Muscle layer of colon (tissue), 2 donors: ENCODE data around the gene PSMC6.

Experiments used
- H3K27ac ChIP-seq: one replicate; pipeline ENCODE4 v1.7.0; 2013; ENCODE audit warnings: low read depth, mild to moderate bottlenecking, low read length, moderate library complexity
- H3K27me3 ChIP-seq, 2 donors: one replicate each; pipeline ENCODE4 v1.7.0; 2013; ENCODE audit warnings: low read length in 2 of 2, mild to moderate bottlenecking in 2 of 2; ENCODE audit not compliant: insufficient read depth in 2 of 2, control insufficient read depth in 1 of 2
- H3K36me3 ChIP-seq: one replicate; pipeline ENCODE4 v1.7.0; 2013; ENCODE audit warnings: mild to moderate bottlenecking, low read length; ENCODE audit not compliant: insufficient read depth
- H3K4me1 ChIP-seq: one replicate; pipeline ENCODE4 v1.7.0; 2013; ENCODE audit warnings: mild to moderate bottlenecking, low read length; ENCODE audit not compliant: insufficient read depth
- H3K4me3 ChIP-seq, 2 donors: one replicate each; pipeline ENCODE4 v1.7.0; 2013; ENCODE audit warnings: low read length in 2 of 2, low read depth in 1 of 2, mild to moderate bottlenecking in 1 of 2, moderate library complexity in 1 of 2
- H3K9ac ChIP-seq: one replicate; pipeline ENCODE4 v1.7.0; 2013; ENCODE audit warnings: low read length
- H3K9me3 ChIP-seq: one replicate; pipeline ENCODE4 v1.7.0; 2013; ENCODE audit warnings: mild to moderate bottlenecking, low read length
- donor health status: abdominal sarcoma.
- donor health status: Adenocarcinoma of cecum.

Gene PSMC6

GRCh38 chr14:52706724-52707706 lies at the start of gene PSMC6:
Gene PSMC6 (plus strand): TSS chr14:52707200. CDS start chr14:52707220, 20 bp downstream.
- peak within 1 kb of the TSS; percentile 63 to 78 for H3K4me3 ChIP-seq
- no peaks in the 10 kb centered on the region for H3K9me3 ChIP-seq
- peak within 1 kb of the TSS; percentile 75 for H3K9ac ChIP-seq
- H3K27me3 ChIP-seq: no peaks in the 10 kb centered on the region
- H3K36me3 ChIP-seq: peaks cover 29% of the 10 kb centered on the region
- H3K4me1 ChIP-seq: peaks cover 14% of the 10 kb centered on the region
- peak within 1 kb of the TSS; percentile 95 for H3K27ac ChIP-seq

GRCh38 chr14:52660325-52660724 lies 46.7 kb upstream of the PSMC6 start:
- Histone ChIP-seq H3K9ac (no peak overlapping the region), H3K27ac (no peak overlapping the region), H3K4me3 (no peak overlapping the region), H3K27me3 (no peaks in the 10 kb centered on the region), H3K4me1 (no peaks in the 10 kb centered on the region), H3K36me3 (no peaks in the 10 kb centered on the region), H3K9me3 (no peaks in the 10 kb centered on the region)

GRCh38 chr14:52660832-52661231 lies 46.2 kb upstream of the PSMC6 start:
- H3K27ac ChIP-seq: no peak overlapping the region
- H3K9ac ChIP-seq: no peak overlapping the region
- H3K36me3 ChIP-seq: no peaks in the 10 kb centered on the region
- H3K4me1 ChIP-seq: no peaks in the 10 kb centered on the region
- H3K4me3 ChIP-seq: no peak overlapping the region
- no peaks in the 10 kb centered on the region for H3K27me3 ChIP-seq
- no peaks in the 10 kb centered on the region for H3K9me3 ChIP-seq

GRCh38 chr14:52661314-52661713 lies 45.7 kb upstream of the PSMC6 start:
- H3K4me1 ChIP-seq: no peaks in the 10 kb centered on the region
- no peaks in the 10 kb centered on the region for H3K27me3 ChIP-seq
- no peak overlapping the region for H3K4me3 ChIP-seq
- H3K9me3 ChIP-seq: no peaks in the 10 kb centered on the region
- H3K9ac ChIP-seq: no peak overlapping the region
- no peaks in the 10 kb centered on the region for H3K36me3 ChIP-seq
- no peak overlapping the region for H3K27ac ChIP-seq

- Histone ChIP-seq H3K9me3 (no peaks in the 10 kb centered on the region), H3K4me3 (no peak overlapping the region), H3K27ac (no peak overlapping the region), H3K36me3 (no peaks in the 10 kb centered on the region), H3K27me3 (no peaks in the 10 kb centered on the region), H3K9ac (no peak overlapping the region), H3K4me1 (no peaks in the 10 kb centered on the region)
Measured at GRCh38 chr14:52663850-52664249, 43.1 kb upstream of the PSMC6 start.

- no peak overlapping the region for H3K4me3 ChIP-seq
- no peak overlapping the region for H3K9ac ChIP-seq
- H3K27ac ChIP-seq: no peak overlapping the region
- no peaks in the 10 kb centered on the region for H3K9me3 ChIP-seq
- peaks cover 14% of the 10 kb centered on the region for H3K36me3 ChIP-seq
- no peaks in the 10 kb centered on the region for H3K4me1 ChIP-seq
- no peaks in the 10 kb centered on the region for H3K27me3 ChIP-seq
Measured at GRCh38 chr14:52678591-52678990, 28.4 kb upstream of the PSMC6 start.

GRCh38 chr14:52683985-52684520 lies 22.9 kb upstream of the PSMC6 start:
- H3K27me3 ChIP-seq: no peaks in the 10 kb centered on the region
- peaks cover 6% of the 10 kb centered on the region for H3K4me1 ChIP-seq
- H3K27ac ChIP-seq: no peak overlapping the region
- H3K4me3 ChIP-seq: no peak overlapping the region
- H3K36me3 ChIP-seq: peaks cover 4% of the 10 kb centered on the region
- H3K9ac ChIP-seq: no peak overlapping the region
- no peaks in the 10 kb centered on the region for H3K9me3 ChIP-seq

GRCh38 chr14:52686176-52686575 lies 20.8 kb upstream of the PSMC6 start:
- Histone ChIP-seq H3K4me3 (no peak overlapping the region), H3K27ac (no peak overlapping the region), H3K9ac (no peak overlapping the region)

GRCh38 chr14:52690983-52691760 lies 15.8 kb upstream of the PSMC6 start:
- Histone ChIP-seq H3K9me3 (no peaks in the 10 kb centered on the region), H3K4me1 (peaks cover 7% of the 10 kb centered on the region), H3K27me3 (no peaks in the 10 kb centered on the region), H3K4me3 (no peak overlapping the region), H3K9ac (no peak overlapping the region), H3K27ac (no peak overlapping the region), H3K36me3 (no peaks in the 10 kb centered on the region)

More at GRCh38 chr14:52686176-52686575, 20.8 kb upstream of the PSMC6 start:
- no peaks in the 10 kb centered on the region for H3K27me3 ChIP-seq
- H3K9me3 ChIP-seq: no peaks in the 10 kb centered on the region
- H3K4me1 ChIP-seq: peaks cover 6% of the 10 kb centered on the region
- no peaks in the 10 kb centered on the region for H3K36me3 ChIP-seq

- Histone ChIP-seq H3K9me3 (no peaks in the 10 kb centered on the region), H3K4me3 (no peak overlapping the region), H3K27ac (no peak overlapping the region), H3K9ac (no peak overlapping the region), H3K27me3 (no peaks in the 10 kb centered on the region), H3K36me3 (no peaks in the 10 kb centered on the region), H3K4me1 (peaks cover 7% of the 10 kb centered on the region)
Measured at GRCh38 chr14:52692248-52692962, 14.6 kb upstream of the PSMC6 start.

- H3K9ac ChIP-seq: no peak overlapping the region
- H3K36me3 ChIP-seq: no peaks in the 10 kb centered on the region
- H3K9me3 ChIP-seq: no peaks in the 10 kb centered on the region
- H3K4me1 ChIP-seq: peaks cover 7% of the 10 kb centered on the region
- H3K27me3 ChIP-seq: no peaks in the 10 kb centered on the region
- H3K27ac ChIP-seq: no peak overlapping the region
- H3K4me3 ChIP-seq: no peak overlapping the region
Measured at GRCh38 chr14:52693036-52693435, 14.0 kb upstream of the PSMC6 start.
